HepG2 (cell line): ENCODE data around the gene ZSWIM5. TPM values are rescaled to one million over a fixed set of nuclear protein-coding genes. Genes with fewer than 3 reads are reported as not detected.

Experiments
- GABPB1 ChIP-seq: IDR thresholded peaks from 2 replicates; pipeline ENCODE4 v1.6.1; 2016; ENCODE audit warnings: mild to moderate bottlenecking, missing genetic modification reagents, moderate library complexity, missing compliant biosample characterization
- SIX4 ChIP-seq: sonication (generic); formaldehyde crosslinking; IDR thresholded peaks from 2 replicates; pipeline ENCODE4 v1.4.0; 2020; ENCODE audit warnings: missing genetic modification reagents
- ZNF235 ChIP-seq: sonication (generic); formaldehyde crosslinking; IDR thresholded peaks from 2 replicates; pipeline ENCODE4 v1.8.1; 2023; ENCODE audit warnings: mild to moderate bottlenecking, missing genetic modification reagents, borderline replicate concordance
- ZNF672 ChIP-seq: sonication (generic); formaldehyde crosslinking; IDR thresholded peaks from 2 replicates; pipeline ENCODE4 v1.8.1; 2022; ENCODE audit warnings: missing genetic modification reagents
- polyA plus RNA-seq, 8 experiments: library from polyadenylated mRNA; depleted of rRNA in 3 of 8; stranded (reverse) in 7 of 8; unstranded in 1 of 8; fragments of >200 nt; fragmentation: Illumina TruSeq in 4 of 8; extraction: Trizol in 4 of 8; gene quantifications; 2 replicates each; pipeline versions ENCODE4 v1.2.1 to v1.2.3, GENCODE V29; 2011 to 2016; ENCODE audit warnings: low read depth in 4 of 8, missing spikeins in 1 of 8, mixed read lengths in 1 of 8; ENCODE audit not compliant: insufficient read depth in 1 of 8
- total RNA-seq, 5 experiments: library from RNA; depleted of rRNA; stranded (reverse); fragments of >200 nt; fragmentation: Illumina TruSeq; extraction: Trizol; gene quantifications; 2 replicates each; pipeline ENCODE4 v1.2.3, GENCODE V29; 2016; ENCODE audit warnings: low read depth in 1 of 5
- TF ChIP-seq, protein P1 (sequence below): sonication (generic); formaldehyde crosslinking; conservative IDR thresholded peaks from 2 replicates; pipeline ENCODE4 v1.8.1; 2023; ENCODE audit warnings: missing genetic modification reagents
- TF ChIP-seq, protein P2 (sequence below): sonication (generic); formaldehyde crosslinking; IDR thresholded peaks from 2 replicates; pipeline ENCODE4 v1.5.0; 2020; ENCODE audit warnings: missing genetic modification reagents, mild to moderate bottlenecking, borderline replicate concordance
- TF ChIP-seq, protein P3 (sequence below): sonication (generic); formaldehyde crosslinking; IDR thresholded peaks from 2 replicates; pipeline ENCODE4 v1.4.0; 2020; ENCODE audit warnings: mild to moderate bottlenecking, missing genetic modification reagents
- TF ChIP-seq, protein P4 (sequence below): sonication (generic); formaldehyde crosslinking; IDR thresholded peaks from 2 replicates; pipeline ENCODE4 v1.8.0; 2023; ENCODE audit warnings: mild to moderate bottlenecking, missing genetic modification reagents
- TF ChIP-seq, protein P5 (sequence below): sonication (generic); formaldehyde crosslinking; IDR thresholded peaks from 2 replicates; pipeline ENCODE4 v1.5.0; 2020; ENCODE audit warnings: mild to moderate bottlenecking, missing genetic modification reagents, borderline replicate concordance

Gene ZSWIM5
- total and polyA plus RNA-seq, 2 of the 13 experiments (the other 11 are each of a cell fraction or from before 2014, with no cell fraction given) = 11.0 to 20.6 TPM

DNA sequence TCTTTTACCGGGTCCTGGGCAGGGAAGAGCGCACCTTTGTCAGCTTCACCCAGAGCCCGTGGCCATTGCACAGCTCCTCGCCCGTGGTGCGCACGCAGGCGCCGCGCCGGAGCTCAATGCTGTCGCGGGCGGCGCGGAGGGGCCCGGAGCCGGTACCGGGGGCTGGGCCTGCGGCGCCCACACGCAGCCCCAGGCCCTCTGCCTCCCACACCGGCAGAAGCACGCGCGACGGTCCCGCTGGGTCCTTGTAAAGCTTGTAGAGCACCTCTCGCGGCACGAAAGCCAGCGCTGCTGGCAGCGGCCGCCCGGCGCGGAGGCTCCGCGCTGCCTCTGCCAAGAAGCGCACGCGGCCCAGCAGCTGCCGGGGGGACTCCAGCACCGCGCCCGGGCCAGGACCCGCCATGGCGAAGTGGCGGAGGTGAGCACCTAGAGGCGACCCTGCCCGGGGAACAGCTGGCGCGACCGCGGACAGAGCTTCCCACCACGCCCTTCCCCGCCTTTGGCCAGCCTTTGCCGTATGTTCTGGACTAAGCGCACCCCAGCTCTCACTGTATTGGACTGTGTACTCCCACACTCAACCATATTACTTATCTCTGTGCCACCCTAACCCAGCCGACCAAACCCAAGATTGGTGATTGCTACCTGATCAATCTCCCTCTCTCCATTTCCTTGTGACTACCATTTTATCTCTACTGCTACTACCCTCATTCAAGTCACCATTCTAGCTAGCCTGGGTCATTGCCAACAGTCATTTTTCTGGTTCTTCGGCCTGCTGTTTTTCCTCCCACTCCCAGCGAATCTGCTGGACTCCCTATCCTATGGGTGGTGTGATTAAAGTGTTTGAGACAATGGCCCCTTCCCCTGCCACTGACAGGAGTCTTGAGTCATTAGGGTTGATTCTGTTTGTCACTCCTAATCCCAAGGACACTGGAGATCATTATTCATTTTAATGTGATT, 195.3 kb downstream of the ZSWIM5 start, which contains the start of gene HECTD3 (continued):
- TF ChIP-seq, protein P1, sequence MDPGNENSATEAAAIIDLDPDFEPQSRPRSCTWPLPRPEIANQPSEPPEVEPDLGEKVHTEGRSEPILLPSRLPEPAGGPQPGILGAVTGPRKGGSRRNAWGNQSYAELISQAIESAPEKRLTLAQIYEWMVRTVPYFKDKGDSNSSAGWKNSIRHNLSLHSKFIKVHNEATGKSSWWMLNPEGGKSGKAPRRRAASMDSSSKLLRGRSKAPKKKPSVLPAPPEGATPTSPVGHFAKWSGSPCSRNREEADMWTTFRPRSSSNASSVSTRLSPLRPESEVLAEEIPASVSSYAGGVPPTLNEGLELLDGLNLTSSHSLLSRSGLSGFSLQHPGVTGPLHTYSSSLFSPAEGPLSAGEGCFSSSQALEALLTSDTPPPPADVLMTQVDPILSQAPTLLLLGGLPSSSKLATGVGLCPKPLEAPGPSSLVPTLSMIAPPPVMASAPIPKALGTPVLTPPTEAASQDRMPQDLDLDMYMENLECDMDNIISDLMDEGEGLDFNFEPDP (CRISPR knock-in tag) = no peak
- TF ChIP-seq SIX4 (no peak), ZNF235 (CRISPR knock-in tag) (peak; percentile 57; the same call in 1 of the 2 replicates), GABPB1 (CRISPR knock-in tag) (peak; percentile 55; the same call in 1 of the 2 replicates), ZNF672 (CRISPR knock-in tag) (no peak)
- TF ChIP-seq, protein P2, sequence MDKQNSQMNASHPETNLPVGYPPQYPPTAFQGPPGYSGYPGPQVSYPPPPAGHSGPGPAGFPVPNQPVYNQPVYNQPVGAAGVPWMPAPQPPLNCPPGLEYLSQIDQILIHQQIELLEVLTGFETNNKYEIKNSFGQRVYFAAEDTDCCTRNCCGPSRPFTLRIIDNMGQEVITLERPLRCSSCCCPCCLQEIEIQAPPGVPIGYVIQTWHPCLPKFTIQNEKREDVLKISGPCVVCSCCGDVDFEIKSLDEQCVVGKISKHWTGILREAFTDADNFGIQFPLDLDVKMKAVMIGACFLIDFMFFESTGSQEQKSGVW (CRISPR knock-in tag) = no peak
- TF ChIP-seq, protein P3, sequence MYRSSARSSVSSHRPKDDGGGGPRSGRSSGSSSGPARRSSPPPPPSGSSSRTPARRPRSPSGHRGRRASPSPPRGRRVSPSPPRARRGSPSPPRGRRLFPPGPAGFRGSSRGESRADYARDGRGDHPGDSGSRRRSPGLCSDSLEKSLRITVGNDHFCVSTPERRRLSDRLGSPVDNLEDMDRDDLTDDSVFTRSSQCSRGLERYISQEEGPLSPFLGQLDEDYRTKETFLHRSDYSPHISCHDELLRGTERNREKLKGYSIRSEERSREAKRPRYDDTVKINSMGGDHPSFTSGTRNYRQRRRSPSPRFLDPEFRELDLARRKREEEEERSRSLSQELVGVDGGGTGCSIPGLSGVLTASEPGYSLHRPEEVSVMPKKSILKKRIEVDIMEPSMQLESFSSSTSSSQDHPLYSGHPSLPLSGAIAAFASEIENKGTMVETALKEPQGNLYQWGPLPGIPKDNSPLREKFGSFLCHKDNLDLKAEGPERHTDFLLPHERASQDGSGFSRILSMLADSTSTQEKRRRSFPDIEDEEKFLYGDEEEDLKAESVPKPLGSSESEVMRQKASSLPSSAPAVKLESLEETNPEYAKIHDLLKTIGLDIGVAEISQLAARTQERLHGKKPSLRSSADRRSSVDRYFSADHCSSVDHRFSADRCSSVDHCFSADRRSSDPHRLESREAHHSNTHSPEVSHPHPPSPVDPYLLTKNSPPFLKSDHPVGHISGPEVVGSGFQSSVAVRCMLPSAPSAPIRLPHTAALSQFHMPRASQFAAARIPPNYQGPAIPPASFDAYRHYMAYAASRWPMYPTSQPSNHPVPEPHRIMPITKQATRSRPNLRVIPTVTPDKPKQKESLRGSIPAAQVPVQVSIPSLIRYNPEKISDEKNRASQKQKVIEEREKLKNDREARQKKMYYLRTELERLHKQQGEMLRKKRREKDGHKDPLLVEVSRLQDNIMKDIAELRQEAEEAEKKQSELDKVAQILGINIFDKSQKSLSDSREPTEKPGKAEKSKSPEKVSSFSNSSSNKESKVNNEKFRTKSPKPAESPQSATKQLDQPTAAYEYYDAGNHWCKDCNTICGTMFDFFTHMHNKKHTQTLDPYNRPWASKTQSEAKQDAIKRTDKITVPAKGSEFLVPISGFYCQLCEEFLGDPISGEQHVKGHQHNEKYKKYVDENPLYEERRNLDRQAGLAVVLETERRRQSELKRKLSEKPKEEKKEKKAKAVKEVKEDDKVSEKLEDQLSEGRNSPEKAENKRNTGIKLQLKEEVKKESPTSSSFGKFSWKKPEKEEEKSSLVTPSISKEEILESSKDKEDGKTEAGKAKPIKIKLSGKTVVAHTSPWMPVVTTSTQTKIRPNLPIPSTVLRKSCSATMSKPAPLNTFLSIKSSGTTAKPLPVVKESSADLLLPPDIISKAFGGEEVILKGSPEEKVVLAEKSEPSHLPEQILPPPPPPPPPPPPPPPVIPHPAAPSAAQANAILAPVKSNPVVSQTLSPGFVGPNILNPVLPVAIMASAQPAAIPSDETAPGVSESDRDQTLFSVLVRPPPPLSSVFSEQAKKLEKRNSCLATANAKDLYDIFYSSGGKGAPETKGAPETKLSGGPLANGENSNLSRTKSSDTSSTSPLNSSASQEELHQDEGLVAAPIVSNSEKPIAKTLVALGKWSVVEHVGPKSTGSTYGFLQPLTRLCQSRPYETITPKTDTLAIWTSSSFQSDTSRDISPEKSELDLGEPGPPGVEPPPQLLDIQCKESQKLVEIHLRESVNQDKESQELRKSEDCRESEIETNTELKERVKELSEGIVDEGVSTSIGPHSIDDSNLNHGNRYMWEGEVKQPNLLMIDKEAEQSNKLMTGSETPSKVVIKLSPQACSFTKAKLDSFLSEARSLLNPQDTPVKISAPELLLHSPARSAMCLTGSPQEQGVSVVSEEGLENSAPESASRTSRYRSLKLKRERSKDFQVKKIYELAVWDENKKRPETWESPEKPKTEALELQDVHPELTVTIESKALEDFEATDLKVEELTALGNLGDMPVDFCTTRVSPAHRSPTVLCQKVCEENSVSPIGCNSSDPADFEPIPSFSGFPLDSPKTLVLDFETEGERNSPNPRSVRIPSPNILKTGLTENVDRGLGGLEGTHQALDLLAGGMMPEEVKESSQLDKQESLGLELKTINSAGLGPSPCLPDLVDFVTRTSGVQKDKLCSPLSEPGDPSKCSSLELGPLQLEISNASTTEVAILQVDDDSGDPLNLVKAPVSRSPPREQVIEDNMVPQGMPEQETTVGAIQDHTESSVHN (CRISPR knock-in tag) = no peak
- TF ChIP-seq, protein P4, sequence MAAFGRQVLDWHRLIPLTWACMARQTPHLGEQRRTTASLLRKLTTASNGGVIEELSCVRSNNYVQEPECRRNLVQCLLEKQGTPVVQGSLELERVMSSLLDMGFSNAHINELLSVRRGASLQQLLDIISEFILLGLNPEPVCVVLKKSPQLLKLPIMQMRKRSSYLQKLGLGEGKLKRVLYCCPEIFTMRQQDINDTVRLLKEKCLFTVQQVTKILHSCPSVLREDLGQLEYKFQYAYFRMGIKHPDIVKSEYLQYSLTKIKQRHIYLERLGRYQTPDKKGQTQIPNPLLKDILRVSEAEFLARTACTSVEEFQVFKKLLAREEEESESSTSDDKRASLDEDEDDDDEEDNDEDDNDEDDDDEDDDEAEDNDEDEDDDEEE (CRISPR knock-in tag) = peak; percentile 61; the same call in 1 of the 2 replicates
- TF ChIP-seq, protein P5, sequence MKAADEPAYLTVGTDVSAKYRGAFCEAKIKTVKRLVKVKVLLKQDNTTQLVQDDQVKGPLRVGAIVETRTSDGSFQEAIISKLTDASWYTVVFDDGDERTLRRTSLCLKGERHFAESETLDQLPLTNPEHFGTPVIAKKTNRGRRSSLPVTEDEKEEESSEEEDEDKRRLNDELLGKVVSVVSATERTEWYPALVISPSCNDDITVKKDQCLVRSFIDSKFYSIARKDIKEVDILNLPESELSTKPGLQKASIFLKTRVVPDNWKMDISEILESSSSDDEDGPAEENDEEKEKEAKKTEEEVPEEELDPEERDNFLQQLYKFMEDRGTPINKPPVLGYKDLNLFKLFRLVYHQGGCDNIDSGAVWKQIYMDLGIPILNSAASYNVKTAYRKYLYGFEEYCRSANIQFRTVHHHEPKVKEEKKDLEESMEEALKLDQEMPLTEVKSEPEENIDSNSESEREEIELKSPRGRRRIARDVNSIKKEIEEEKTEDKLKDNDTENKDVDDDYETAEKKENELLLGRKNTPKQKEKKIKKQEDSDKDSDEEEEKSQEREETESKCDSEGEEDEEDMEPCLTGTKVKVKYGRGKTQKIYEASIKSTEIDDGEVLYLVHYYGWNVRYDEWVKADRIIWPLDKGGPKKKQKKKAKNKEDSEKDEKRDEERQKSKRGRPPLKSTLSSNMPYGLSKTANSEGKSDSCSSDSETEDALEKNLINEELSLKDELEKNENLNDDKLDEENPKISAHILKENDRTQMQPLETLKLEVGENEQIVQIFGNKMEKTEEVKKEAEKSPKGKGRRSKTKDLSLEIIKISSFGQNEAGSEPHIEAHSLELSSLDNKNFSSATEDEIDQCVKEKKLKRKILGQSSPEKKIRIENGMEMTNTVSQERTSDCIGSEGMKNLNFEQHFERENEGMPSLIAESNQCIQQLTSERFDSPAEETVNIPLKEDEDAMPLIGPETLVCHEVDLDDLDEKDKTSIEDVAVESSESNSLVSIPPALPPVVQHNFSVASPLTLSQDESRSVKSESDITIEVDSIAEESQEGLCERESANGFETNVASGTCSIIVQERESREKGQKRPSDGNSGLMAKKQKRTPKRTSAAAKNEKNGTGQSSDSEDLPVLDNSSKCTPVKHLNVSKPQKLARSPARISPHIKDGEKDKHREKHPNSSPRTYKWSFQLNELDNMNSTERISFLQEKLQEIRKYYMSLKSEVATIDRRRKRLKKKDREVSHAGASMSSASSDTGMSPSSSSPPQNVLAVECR (CRISPR knock-in tag) = peak; percentile 93
